ENCODE measurements around the gene DUS1L.

GRCh38 chr17:82018152-82018988 is 47.2 kb downstream of the DUS1L start:
- no peak for TF ChIP-seq CTCF (IDR thresholded peaks at IDR 0.05)
- TF ChIP-seq POLR2A (IDR thresholded peaks at IDR 0.05), result no peak
